ENCODE data around the gene KCNF1.

Gene KCNF1

GRCh38 chr2:10879624-10880585 lies 31.8 kb upstream of the KCNF1 start:
- DNase-seq (ENCODE audit: low read depth): no peak

- DNase-seq (ENCODE audit: low read depth): no peak
Observed at GRCh38 chr2:10880586-10881321, 31.0 kb upstream of the KCNF1 start.

GRCh38 chr2:10882568-10882967 lies 29.2 kb upstream of the KCNF1 start:
- no peak for DNase-seq (ENCODE audit: low read depth)

GRCh38 chr2:10883066-10883465 lies 28.7 kb upstream of the KCNF1 start:
- no peak for DNase-seq (ENCODE audit: low read depth)

GRCh38 chr2:10883801-10884478 lies 27.8 kb upstream of the KCNF1 start:
- no peak for DNase-seq (ENCODE audit: low read depth)

GRCh38 chr2:10884574-10884975 lies 27.2 kb upstream of the KCNF1 start:
- DNase-seq (ENCODE audit: low read depth): no peak

- DNase-seq (ENCODE audit: low read depth): no peak
Observed at GRCh38 chr2:10885094-10885860, 26.5 kb upstream of the KCNF1 start.

GRCh38 chr2:10887476-10887875 lies 24.3 kb upstream of the KCNF1 start:
- no peak for DNase-seq (ENCODE audit: low read depth)

GRCh38 chr2:10889651-10890215 lies 22.0 kb upstream of the KCNF1 start:
- DNase-seq (ENCODE audit: low read depth): no peak

GRCh38 chr2:10890706-10891270 lies 20.9 kb upstream of the KCNF1 start:
- no peak for DNase-seq (ENCODE audit: low read depth)

GRCh38 chr2:10891390-10891789 lies 20.3 kb upstream of the KCNF1 start:
- no peak for DNase-seq (ENCODE audit: low read depth)

- no peak for DNase-seq (ENCODE audit: low read depth)
Observed at GRCh38 chr2:10891848-10892247, 19.9 kb upstream of the KCNF1 start.

- no peak for DNase-seq (ENCODE audit: low read depth)
Observed at GRCh38 chr2:10892316-10892715, 19.4 kb upstream of the KCNF1 start.

GRCh38 chr2:10892796-10893350 lies 18.9 kb upstream of the KCNF1 start:
- no peak for DNase-seq (ENCODE audit: low read depth)

- DNase-seq (ENCODE audit: low read depth): no peak
Observed at GRCh38 chr2:10894264-10894935, 17.3 kb upstream of the KCNF1 start.

GRCh38 chr2:10895231-10895630 lies 16.5 kb upstream of the KCNF1 start:
- no peak for DNase-seq (ENCODE audit: low read depth)

- DNase-seq (ENCODE audit: low read depth): no peak
Observed at GRCh38 chr2:10897956-10898355, 13.8 kb upstream of the KCNF1 start.

- no peak for DNase-seq (ENCODE audit: low read depth)
Observed at GRCh38 chr2:10900216-10901109, 11.3 kb upstream of the KCNF1 start.

Measured in fibroblast of gingiva (primary cell).